Measurements from ENCODE around the gene DOCK6. TPM values are rescaled to one million over a fixed set of nuclear protein-coding genes. Genes with fewer than 3 reads are reported as not detected.
A peak's percentile ranks its signal among the peaks of the same experiment; 100 is the strongest.

DOCK6 gene
- total and polyA plus RNA-seq, 7 experiments from 2014 or later = 0.73 to 5.2 (median 1.5) TPM; not detected in 4

DNA sequence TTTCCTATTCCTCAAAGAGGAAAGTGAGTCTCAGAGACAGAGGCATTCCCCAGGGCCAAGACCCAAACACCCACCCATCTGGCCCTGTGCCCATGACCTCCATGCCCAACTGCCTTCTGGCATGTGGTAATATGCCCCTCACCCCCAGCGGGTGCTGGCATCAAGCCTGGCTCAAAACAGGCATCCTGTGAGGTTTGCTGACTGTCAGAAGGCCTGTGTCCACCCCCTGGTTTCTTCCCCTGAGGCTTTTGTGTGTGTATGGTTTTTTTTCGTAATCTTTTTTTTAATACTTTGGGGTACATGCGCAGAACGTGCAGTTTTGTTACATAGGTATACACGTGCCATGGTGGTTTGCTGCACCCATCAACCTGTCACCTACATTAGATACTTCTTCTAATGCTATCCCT lies 57.4 kb downstream of the DOCK6 start:
- intact Hi-C loops (cut with micrococcal nuclease) = loop anchor here (1.0 to 5.0 kb wide), 2 partner anchors 168 to 169 kb away; no protein-coding TSS in a partner anchor
- H3K36me3 Mint-ChIP-seq = no peaks in the 10 kb centered on the region
- Histone ChIP-seq H3K36me3 (ENCODE audit: control insufficient read depth in 2 of 3, insufficient read depth in 3 of 3, low read length in 3 of 3) (no peaks in the 10 kb centered on the region), H3K4me1 (ENCODE audit: control insufficient read depth in 2 of 2, insufficient read depth in 2 of 2, low read length in 2 of 2) (no peaks in the 10 kb centered on the region), H3K27me3 (ENCODE audit: control insufficient read depth in 2 of 2, insufficient read depth in 2 of 2, low read length in 2 of 2) (no peaks in the 10 kb centered on the region), H3K27ac (ENCODE audit: low read depth, low read length) (no peak overlapping the region), H3K4me3 (ENCODE audit: low read length) (no peak overlapping the region), H3K9me3 (ENCODE audit: control insufficient read depth in 2 of 3, low read length in 3 of 3) (no peaks in the 10 kb centered on the region)
- H3K4me1 Mint-ChIP-seq = peaks cover 0 to 6% (median 0%) of the 10 kb centered on the region in 7 donors
- no peak for ATAC-seq
- POLR2A ChIA-PET = no interaction called here
- no peak overlapping the region for H3K27ac Mint-ChIP-seq
- peaks cover 0 to 14% (median 7%) of the 10 kb centered on the region in 5 donors for H3K27me3 Mint-ChIP-seq
- no peak for DNase-seq
- H3K9me3 Mint-ChIP-seq = peaks cover 0 to 2% (median 0%) of the 10 kb centered on the region in 11 donors
- CTCF ChIA-PET = interaction anchor here (0.5 to 3.9 kb wide), 3 partner anchors 66 to 255 kb away, joined by 3 to 15 read pairs (median 5); no protein-coding TSS in a partner anchor
- no peak overlapping the region for H3K4me3 Mint-ChIP-seq

DNA sequence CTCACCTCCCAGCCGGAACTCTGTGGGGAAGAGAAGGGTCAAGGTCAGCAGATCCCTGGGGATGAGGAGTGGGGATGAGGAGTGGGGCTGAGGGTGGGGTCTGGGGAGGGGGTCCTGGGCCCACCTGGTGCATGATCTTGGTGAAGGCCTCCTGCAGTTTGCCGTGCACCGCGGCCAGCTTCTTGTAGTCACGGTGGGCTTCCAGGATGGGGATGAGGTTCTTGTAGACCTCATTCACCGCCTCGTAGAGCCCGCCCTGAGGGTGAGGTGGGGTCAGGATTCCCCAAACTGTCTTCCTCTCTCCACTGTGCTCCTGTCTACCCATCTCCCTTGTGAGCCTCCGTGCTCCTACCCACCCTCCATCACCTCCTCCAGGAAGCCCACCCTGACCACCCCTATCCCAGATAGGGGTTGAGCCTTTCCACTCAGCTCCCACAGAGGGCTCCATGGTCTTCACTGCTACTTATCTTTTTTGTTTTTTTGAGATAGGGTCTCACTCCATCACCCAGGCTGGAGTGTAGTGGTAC lies 58.2 kb downstream of the DOCK6 start:
- Mint-ChIP-seq H3K36me3 (no peaks in the 10 kb centered on the region), H3K4me3 (no peak overlapping the region)
- intact Hi-C loops (cut with micrococcal nuclease) = loop anchor here (1.0 to 5.0 kb wide), 2 partner anchors 167 to 168 kb away; no protein-coding TSS in a partner anchor

GRCh38 chr19:11203194-11204075 lies 58.9 kb downstream of the DOCK6 start:
- peak in 4 of 9 donors; percentile 7 to 44 (median 21) for DNase-seq
- ChIA-PET POLR2A (no interaction called here), CTCF (interaction anchor here (0.8 to 3.9 kb wide), 4 partner anchors 65 to 262 kb away, joined by 3 to 15 read pairs (median 4); no protein-coding TSS in a partner anchor)
- Mint-ChIP-seq H3K27ac (no peak overlapping the region), H3K4me3 (no peak overlapping the region), H3K36me3 (no peaks in the 10 kb centered on the region), H3K9me3 (no peaks in the 10 kb centered on the region), H3K27me3 (peaks cover 0 to 19% (median 7%) of the 10 kb centered on the region in 5 donors), H3K4me1 (peaks cover 0 to 3% (median 0%) of the 10 kb centered on the region in 7 donors)
- ATAC-seq = peak; percentile 65
- H3K27me3 ChIP-seq (ENCODE audit: control insufficient read depth in 2 of 2, insufficient read depth in 2 of 2, low read length in 2 of 2) = no peaks in the 10 kb centered on the region
- H3K4me1 ChIP-seq (ENCODE audit: control insufficient read depth in 2 of 2, insufficient read depth in 2 of 2, low read length in 2 of 2) = no peaks in the 10 kb centered on the region
- no peaks in the 10 kb centered on the region for H3K9me3 ChIP-seq (ENCODE audit: control insufficient read depth in 2 of 3, low read length in 3 of 3)
- H3K27ac ChIP-seq (ENCODE audit: low read depth, low read length) = no peak overlapping the region
- H3K4me3 ChIP-seq (ENCODE audit: low read length) = no peak overlapping the region
- H3K36me3 ChIP-seq (ENCODE audit: control insufficient read depth in 2 of 3, insufficient read depth in 3 of 3, low read length in 3 of 3) = no peaks in the 10 kb centered on the region
- intact Hi-C loops (cut with micrococcal nuclease) = loop anchor here (1.0 to 5.0 kb wide), 3 partner anchors 66 to 167 kb away; no protein-coding TSS in a partner anchor

More for the DNA sequence above, 58.2 kb downstream of the DOCK6 start:
- Mint-ChIP-seq H3K27ac (no peak overlapping the region), H3K27me3 (peaks cover 0 to 15% (median 7%) of the 10 kb centered on the region in 5 donors), H3K4me1 (peaks cover 0 to 5% (median 0%) of the 10 kb centered on the region in 7 donors), H3K9me3 (no peaks in the 10 kb centered on the region)
- Histone ChIP-seq H3K4me1 (ENCODE audit: control insufficient read depth in 2 of 2, insufficient read depth in 2 of 2, low read length in 2 of 2) (no peaks in the 10 kb centered on the region), H3K9me3 (ENCODE audit: control insufficient read depth in 2 of 3, low read length in 3 of 3) (no peaks in the 10 kb centered on the region), H3K27me3 (ENCODE audit: control insufficient read depth in 2 of 2, insufficient read depth in 2 of 2, low read length in 2 of 2) (no peaks in the 10 kb centered on the region), H3K27ac (ENCODE audit: low read depth, low read length) (no peak overlapping the region), H3K36me3 (ENCODE audit: control insufficient read depth in 2 of 3, insufficient read depth in 3 of 3, low read length in 3 of 3) (no peaks in the 10 kb centered on the region), H3K4me3 (ENCODE audit: low read length) (no peak overlapping the region)
- ATAC-seq (no peak), DNase-seq (no peak)
- ChIA-PET POLR2A (no interaction called here), CTCF (interaction anchor here (0.5 to 3.9 kb wide), 6 partner anchors 66 to 263 kb away, joined by 3 to 15 read pairs (median 4); no protein-coding TSS in a partner anchor)

DNA sequence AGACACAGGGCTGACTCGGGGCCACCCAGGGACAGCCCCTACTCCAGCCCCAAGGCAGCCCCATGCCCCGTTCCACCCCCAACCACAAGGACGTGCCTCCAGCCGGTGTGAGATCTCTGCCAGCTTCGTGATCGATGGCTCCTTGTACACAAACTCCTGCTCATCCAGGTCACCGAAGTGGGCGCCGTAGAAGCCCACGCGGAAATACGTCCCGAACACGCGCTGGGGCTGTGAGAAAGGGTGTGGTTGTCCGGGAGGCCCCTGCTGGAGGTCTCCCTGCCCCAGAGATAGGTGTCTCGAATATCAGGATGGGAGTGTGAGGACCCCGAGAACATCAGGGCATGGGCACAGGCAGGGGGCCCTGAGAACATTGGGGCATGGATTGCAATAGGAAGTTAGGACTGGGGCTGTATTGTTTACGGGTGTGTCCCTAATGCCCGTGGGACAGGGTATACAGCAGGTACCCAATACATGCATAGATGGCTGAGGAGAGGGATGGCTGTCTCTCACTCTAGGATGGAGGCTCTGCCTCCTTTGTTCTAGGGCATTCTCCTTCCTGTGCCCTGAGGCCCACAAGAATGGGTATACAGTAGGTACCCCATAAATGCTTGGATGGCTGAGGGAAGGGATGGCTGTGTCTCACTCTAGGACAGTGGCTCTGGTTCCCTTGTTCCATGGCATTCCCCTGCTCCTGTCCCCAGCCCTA lies 59.7 kb downstream of the DOCK6 start:
- H3K36me3 Mint-ChIP-seq = no peaks in the 10 kb centered on the region
- POLR2A ChIA-PET = no interaction called here
- H3K27me3 Mint-ChIP-seq = peaks cover 0 to 23% (median 7%) of the 10 kb centered on the region in 5 donors
- CTCF ChIA-PET = interaction anchor here (1.0 to 1.2 kb wide), 2 partner anchors 68 to 167 kb away, joined by 4 read pairs; no protein-coding TSS in a partner anchor
- Histone ChIP-seq H3K4me1 (ENCODE audit: control insufficient read depth in 2 of 2, insufficient read depth in 2 of 2, low read length in 2 of 2) (no peaks in the 10 kb centered on the region), H3K36me3 (ENCODE audit: control insufficient read depth in 2 of 3, insufficient read depth in 3 of 3, low read length in 3 of 3) (no peaks in the 10 kb centered on the region), H3K27me3 (ENCODE audit: control insufficient read depth in 2 of 2, insufficient read depth in 2 of 2, low read length in 2 of 2) (no peaks in the 10 kb centered on the region), H3K4me3 (ENCODE audit: low read length) (no peak overlapping the region), H3K9me3 (ENCODE audit: control insufficient read depth in 2 of 3, low read length in 3 of 3) (no peaks in the 10 kb centered on the region), H3K27ac (ENCODE audit: low read depth, low read length) (no peak overlapping the region)
- H3K9me3 Mint-ChIP-seq = no peaks in the 10 kb centered on the region
- H3K4me1 Mint-ChIP-seq = peaks cover 0 to 4% (median 0%) of the 10 kb centered on the region in 7 donors
- no peak overlapping the region for H3K4me3 Mint-ChIP-seq
- no peak overlapping the region for H3K27ac Mint-ChIP-seq
- intact Hi-C loops (cut with micrococcal nuclease) = loop anchor here (1.0 to 5.0 kb wide), 2 partner anchors 65 to 165 kb away; no protein-coding TSS in a partner anchor
- ATAC-seq (no peak), DNase-seq (no peak)

- Mint-ChIP-seq H3K4me3 (no peak overlapping the region), H3K27me3 (peaks cover 0 to 23% (median 7%) of the 10 kb centered on the region in 5 donors), H3K4me1 (peaks cover 0 to 6% (median 0%) of the 10 kb centered on the region in 7 donors), H3K27ac (no peak overlapping the region), H3K36me3 (no peaks in the 10 kb centered on the region), H3K9me3 (no peaks in the 10 kb centered on the region)
- DNase-seq = no peak
- no peak overlapping the region for H3K27ac ChIP-seq (ENCODE audit: low read depth, low read length)
- no peak for ATAC-seq
- intact Hi-C loops (cut with micrococcal nuclease) = loop anchor here in 1 of 2 donors (5.0 kb wide), 1 partner anchor 164 kb away; no protein-coding TSS in a partner anchor
- no peaks in the 10 kb centered on the region for H3K36me3 ChIP-seq (ENCODE audit: control insufficient read depth in 2 of 3, insufficient read depth in 3 of 3, low read length in 3 of 3)
- peaks cover 0 to 4% of the 10 kb centered on the region in 2 donors for H3K4me1 ChIP-seq (ENCODE audit: control insufficient read depth in 2 of 2, insufficient read depth in 2 of 2, low read length in 2 of 2)
- CTCF ChIA-PET = interaction anchor here (1.0 kb wide), 1 partner anchor 166 kb away, joined by 4 read pairs; no protein-coding TSS in a partner anchor
- H3K9me3 ChIP-seq (ENCODE audit: control insufficient read depth in 2 of 3, low read length in 3 of 3) = no peaks in the 10 kb centered on the region
- H3K4me3 ChIP-seq (ENCODE audit: low read length) = no peak overlapping the region
- no peaks in the 10 kb centered on the region for H3K27me3 ChIP-seq (ENCODE audit: control insufficient read depth in 2 of 2, insufficient read depth in 2 of 2, low read length in 2 of 2)
- POLR2A ChIA-PET = no interaction called here
Measured at GRCh38 chr19:11201791-11202190, 60.5 kb downstream of the DOCK6 start.

DNA sequence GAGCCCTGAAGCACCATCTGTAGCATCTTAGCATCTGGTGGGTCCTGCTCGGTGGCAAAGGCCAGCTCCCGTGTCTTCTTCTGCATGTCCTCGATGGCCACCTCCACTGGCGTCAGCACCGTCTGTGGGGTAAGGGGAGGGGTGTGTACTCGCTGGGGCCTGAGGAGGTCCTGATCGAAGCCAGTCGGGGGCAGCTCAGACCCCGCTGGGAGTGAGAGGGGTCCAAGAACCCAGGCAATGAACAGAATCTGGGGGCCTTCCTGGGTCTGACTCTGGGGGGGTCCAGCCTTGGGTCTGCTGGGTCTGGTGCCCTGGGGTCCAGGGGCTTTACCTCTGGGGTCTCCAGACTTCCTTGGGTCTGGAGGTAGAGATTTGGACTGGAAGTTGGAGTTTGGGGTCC lies 61.4 kb downstream of the DOCK6 start:
- ATAC-seq = no peak

More for the DNA sequence above, 61.4 kb downstream of the DOCK6 start:
- DNase-seq = no peak
- no peak overlapping the region for H3K4me3 ChIP-seq (ENCODE audit: low read length)
- Mint-ChIP-seq H3K27ac (no peak overlapping the region), H3K36me3 (no peaks in the 10 kb centered on the region), H3K27me3 (peaks cover 0 to 28% (median 12%) of the 10 kb centered on the region in 5 donors), H3K4me3 (no peak overlapping the region), H3K4me1 (peaks cover 0 to 8% (median 0%) of the 10 kb centered on the region in 7 donors), H3K9me3 (no peaks in the 10 kb centered on the region)
- H3K9me3 ChIP-seq (ENCODE audit: control insufficient read depth in 2 of 3, low read length in 3 of 3) = no peaks in the 10 kb centered on the region
- no peaks in the 10 kb centered on the region for H3K36me3 ChIP-seq (ENCODE audit: control insufficient read depth in 2 of 3, insufficient read depth in 3 of 3, low read length in 3 of 3)
- no peak overlapping the region for H3K27ac ChIP-seq (ENCODE audit: low read depth, low read length)
- CTCF ChIA-PET = no interaction called here
- peaks cover 0 to 4% of the 10 kb centered on the region in 2 donors for H3K4me1 ChIP-seq (ENCODE audit: control insufficient read depth in 2 of 2, insufficient read depth in 2 of 2, low read length in 2 of 2)
- intact Hi-C loops (cut with micrococcal nuclease) = loop anchor here in 1 of 2 donors (5.0 kb wide), 1 partner anchor 164 kb away; no protein-coding TSS in a partner anchor
- POLR2A ChIA-PET = no interaction called here
- H3K27me3 ChIP-seq (ENCODE audit: control insufficient read depth in 2 of 2, insufficient read depth in 2 of 2, low read length in 2 of 2) = peaks cover 0 to 3% of the 10 kb centered on the region in 2 donors

Measured in naive thymus-derived CD4-positive, alpha-beta T cell (primary cell).